ENCODE results near the gene TPSD1.
"Not testable (repeated sequence)": the region's sequence is repeated elsewhere in the genome, so short reads cannot be mapped to it uniquely, and the experiment has no call there.

TPSD1 gene

DNA sequence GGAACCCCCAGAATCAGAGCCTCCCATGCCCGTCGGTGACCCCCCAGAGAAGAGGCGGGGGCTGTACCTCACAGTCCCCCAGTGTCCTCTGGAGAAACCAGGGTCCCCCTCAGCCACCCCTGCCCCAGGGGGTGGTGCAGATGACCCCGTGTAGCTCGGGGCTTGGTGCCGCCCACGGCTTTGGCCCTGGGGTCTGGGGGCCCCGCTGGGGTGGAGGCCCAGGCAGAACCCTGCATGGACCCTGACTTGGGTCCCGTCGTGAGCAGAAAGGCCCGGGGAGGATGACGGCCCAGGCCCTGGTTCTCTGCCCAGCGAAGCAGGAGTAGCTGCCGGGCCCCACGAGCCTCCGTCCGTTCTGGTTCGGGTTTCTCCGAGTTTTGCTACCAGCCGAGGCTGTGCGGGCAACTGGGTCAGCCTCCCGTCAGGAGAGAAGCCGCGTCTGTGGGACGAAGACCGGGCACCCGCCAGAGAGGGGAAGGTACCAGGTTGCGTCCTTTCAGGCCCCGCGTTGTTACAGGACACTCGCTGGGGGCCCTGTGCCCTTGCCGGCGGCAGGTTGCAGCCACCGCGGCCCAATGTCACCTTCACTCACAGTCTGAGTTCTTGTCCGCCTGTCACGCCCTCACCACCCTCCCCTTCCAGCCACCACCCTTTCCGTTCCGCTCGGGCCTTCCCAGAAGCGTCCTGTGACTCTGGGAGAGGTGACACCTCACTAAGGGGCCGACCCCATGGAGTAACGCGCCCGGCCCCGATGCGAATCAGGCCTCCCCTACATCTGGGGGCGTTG is 34.8 kb upstream of the TPSD1 start:
- no peak for DNase-seq (ENCODE audit: low read depth in 2 of 2)

DNA sequence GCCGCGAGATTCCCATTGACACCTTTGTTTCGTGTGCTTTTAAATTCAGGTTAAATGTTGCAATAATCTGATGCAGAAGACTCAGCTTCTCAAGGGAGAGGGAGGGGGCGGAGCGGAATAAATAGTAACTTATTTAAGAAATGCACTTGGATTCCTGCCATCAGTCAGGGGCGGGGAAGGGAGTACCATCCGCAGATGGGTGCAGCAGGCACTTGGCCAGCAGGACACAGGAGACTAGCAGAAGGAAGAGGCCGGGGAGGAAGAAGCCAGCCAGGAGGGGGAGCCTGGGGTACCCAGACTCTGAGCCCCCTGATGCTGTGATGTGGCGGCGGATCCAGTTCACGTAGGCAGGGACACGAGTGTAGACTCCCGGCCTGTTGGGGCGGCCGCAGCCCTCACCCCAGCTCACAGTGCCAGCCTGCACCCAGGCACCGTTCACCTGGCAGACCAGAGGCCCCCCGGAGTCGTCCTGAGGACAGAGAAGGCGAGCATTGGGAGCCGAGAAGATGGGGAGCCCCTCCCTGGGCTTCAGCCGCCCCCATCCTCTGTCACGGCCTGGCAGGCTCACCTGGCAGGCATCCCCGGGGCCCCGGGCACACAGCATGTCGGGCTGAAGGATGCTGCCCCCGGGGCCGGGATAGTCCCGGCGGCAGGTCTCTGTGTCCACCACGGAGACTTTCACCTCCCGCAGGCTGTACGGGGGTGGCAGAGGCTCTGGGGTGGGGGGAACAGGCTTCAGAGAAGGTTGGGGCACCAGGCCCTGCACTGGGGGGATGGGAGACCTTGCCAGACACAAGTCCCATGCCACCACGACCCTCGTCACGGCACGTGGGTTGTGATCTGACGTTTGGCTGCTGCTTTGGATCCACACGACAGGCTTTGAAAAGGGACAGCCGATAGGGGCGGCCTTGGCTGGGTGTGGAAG is 34.0 kb upstream of the TPSD1 start:
- no peak for DNase-seq (ENCODE audit: low read depth in 2 of 2)

DNA sequence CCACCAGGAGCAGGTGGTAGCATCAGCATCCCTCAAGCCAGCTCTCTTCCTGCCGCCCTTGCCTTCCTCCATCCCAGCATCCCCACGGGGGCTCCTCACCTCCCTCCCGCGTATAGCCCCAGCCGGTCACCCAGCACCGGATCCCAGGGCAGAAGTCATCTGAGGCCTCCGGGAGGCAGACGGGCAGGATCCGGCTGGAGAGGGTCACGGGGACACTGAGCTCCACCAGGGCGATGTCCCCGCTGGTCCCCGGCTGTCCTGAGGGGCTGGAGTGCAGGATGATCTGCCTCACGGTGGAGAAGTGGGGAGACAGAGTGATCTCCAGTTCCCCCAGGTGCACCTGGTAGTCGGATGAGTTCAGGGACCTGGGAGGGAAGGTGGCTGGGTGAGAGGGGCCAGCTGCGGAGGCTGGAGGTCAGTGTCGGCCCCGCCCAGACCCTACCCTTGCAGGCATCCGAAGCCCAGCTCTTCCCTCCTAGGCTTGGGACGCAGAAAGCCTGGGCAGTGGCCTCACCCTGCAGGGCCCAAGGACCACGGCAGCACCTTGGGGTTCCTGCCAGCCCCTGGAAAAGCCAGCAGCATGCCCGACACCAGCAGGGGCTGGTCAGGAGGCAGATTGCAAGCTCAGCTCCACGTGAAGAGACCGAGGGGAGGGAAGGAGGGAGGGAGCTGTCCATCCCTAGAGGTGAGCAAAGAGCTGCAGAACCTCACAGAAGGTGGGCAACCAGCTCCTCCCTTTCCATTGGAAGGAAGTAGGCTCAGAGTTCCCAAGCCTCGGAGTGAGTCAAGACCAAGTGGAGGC is 33.1 kb upstream of the TPSD1 start:
- DNase-seq (ENCODE audit: low read depth in 2 of 2) = no peak

DNA sequence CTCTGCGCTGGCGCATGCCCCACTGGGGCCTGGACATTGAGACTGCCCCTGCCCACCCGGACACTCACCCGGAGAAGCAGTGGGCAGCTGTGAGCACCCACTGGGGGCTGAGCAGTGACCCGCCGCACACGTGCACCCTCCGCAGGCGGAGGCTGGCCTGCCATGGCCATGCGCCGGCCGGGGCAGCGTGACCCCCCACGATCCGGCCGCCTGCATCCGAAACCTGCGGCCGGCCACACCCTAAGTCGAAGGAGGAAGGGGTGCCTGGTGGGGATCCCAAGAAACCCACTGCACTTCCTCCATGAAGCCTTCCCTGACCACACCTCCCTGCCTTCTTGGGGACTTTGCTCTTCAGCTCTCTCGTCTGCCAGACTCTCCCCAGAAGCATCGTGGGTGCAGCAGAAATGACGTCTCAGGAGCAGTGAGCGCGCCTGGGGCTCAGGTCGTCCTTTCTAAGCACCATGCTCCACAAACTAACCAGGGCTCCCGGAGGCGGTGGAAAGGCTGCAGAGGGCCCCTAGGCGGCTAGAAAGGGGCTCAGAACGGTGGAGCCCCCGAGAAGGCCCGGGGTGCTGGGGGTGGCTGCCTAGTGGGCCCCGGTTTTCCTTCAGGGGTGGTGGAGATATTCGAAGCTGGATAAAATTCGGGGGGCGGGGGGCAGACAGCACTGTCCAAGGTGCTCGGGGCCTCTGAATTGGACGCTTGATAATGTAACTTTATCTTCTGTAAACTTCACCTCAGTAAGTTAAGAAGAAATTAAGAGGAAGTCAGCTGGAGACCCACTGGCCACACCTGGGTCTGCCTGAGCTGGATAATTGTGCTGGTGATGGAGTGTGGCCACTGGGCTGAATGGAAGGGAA is 32.3 kb upstream of the TPSD1 start:
- DNase-seq (ENCODE audit: low read depth in 2 of 2) = no peak

DNA sequence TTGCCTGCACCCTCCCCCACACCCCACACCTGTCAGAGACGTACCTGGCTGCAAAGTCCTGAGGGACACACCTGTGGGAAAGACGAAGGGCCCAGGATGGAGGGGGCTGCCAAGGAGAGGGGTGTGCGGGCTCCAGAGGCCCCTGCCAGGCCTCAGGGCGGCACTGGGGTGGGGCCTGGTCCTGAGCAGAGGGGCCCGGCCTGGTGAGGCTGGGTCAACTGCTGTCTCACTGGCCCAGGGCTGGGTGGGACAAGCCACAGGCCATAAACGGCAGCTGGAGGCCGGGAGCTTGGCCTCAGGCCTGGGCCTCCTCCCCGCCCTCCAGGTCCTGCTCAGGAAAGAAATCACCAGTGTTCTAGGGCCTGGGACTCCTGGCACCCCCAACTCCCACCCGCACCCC is 31.3 kb upstream of the TPSD1 start:
- no peak for DNase-seq (ENCODE audit: low read depth in 2 of 2)

DNA sequence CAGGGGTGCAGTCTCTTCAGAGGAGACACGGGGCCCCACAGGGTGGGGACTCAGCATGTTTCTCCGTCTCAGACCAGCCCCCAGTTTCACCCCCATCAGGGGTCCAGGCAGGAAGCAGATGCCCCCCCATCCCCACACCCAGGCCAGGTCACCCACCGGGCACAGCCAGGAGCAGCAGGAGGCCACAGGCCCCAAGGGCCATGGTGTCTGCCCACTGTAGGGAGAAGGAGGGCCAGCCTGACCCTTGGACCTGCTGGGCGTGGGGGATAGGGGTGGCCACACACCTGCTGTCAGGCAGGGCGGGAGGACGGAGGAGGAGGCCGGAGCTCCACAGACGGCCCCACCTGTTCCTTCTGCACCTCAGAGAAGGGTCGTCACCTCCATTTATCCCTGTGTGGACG is 30.8 kb upstream of the TPSD1 start, which contains the start of gene TPSG1:
Gene TPSG1, minus strand, starts transcription at position 218 of the 401 bp plus-strand sequence. Its CDS starts 16 bp downstream, at position 202.
- DNase-seq (ENCODE audit: low read depth in 2 of 2) = no peak

DNA sequence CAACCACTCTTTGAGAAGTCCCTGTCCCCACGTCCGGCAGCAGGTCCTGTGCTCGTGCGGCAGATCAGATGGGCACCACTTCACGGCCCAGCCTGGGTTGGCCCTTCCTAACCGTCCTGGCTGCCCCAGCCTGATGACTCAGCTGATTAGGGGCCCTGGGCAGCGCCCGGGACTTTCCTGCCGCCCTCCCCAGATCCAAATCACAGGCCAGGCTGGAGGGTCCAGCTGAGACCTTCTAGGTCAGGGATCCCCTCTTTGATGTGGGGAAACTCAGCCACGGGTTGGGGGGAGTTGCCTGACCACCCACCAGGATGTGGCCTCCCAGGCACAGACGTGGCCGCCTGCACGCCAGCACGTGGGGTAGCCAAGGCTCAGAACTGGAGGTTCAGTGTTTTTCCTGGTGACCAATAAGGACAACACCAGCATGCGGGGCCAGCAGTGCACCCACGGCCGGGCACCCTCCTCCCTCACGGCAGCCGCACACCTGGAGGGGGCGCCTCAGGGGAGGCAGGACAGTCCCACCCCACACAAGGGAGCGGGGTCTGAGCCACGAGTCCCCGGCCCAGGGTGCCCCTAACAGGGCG is 30.0 kb upstream of the TPSD1 start:
- not testable (repeated sequence) for DNase-seq (ENCODE audit: low read depth in 2 of 2)

DNA sequence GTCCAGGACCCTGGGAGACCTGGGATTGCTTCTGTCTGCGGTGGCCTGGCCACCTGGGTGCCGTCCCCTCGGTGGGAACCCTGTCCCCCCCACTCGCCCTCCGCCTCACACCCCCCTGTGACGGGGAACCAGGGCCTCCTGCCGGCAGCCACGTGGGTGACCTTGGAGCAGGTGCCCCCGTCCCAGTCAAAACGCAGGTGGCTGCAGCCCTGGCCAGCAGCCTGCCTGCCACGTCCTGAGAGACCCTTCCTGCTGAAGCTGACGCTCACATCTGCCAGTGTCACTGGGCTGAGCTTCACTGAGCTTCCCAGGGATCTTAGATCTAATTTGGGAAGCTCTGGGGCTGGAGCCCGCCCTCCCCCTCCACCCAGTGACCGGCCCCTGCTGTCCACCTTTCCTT is 29.2 kb upstream of the TPSD1 start:
- not testable (repeated sequence) for DNase-seq (ENCODE audit: low read depth in 2 of 2)

DNA sequence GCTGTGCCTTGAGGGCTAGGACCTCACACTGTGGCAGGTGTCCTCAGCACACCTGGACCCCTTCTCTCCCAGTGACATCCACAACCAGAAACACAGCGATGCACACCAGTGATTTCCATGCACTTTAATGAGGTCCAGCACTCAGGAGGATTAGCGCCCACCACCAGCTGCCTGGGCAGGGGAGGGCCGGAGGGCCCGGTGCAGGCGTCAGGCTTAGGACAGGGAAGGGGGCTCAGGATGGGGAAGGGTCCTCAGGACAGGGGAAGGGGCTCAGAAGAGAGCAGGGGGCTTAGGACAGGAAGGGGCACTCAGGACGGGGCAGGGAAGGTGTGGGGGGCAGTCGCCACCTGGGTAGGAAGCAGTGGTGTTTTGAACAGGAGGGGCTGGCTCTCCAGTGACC is 27.6 kb upstream of the TPSD1 start:
- not testable (repeated sequence) for DNase-seq (ENCODE audit: low read depth in 2 of 2)

DNA sequence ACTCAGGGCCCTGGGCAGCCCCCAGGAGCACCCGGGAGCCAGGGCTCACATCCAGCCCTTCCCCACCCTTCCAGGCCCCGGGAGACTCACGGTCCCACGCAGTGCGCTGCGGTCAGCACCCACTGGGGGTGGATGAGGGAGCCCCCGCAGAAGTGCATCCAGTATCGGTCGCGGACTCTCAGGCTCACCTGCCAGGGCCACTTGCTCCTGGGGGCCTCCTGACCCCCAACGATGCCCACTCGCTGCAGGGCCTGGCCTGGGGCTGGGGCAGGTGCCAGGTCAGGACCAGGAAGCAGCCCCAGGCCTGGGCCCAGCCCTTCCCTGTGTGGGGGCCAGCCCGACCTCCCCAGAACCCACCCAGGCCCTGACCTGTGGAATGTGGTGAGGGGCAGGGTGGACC is 26.4 kb upstream of the TPSD1 start:
- not testable (repeated sequence) for DNase-seq (ENCODE audit: low read depth in 2 of 2)

DNA sequence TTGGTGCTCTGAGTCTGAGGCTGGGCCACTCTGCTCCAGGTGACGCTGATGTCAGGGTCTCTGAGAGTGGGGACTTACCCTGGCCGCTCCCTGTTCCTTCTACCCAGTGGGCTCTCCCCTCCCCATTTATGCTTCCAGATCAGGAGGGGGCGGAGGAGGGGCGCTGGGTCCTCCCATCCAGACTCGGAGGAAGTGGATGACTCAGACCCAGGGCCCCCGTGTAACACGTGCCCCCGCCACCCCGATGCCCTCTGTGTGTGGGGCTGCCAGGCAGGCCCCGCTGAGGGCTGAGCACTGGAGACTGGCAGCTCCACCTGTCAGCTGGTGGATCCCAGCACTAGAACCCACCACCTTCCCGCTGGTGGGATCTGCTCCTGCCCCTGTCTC is 25.8 kb upstream of the TPSD1 start, which contains the start of gene TPSB2:
Gene TPSB2, minus strand, starts transcription at position 101 of the 387 bp plus-strand sequence. CDS start 233 bp downstream, outside the sequence.
- not testable (repeated sequence) for DNase-seq (ENCODE audit: low read depth in 2 of 2)

DNA sequence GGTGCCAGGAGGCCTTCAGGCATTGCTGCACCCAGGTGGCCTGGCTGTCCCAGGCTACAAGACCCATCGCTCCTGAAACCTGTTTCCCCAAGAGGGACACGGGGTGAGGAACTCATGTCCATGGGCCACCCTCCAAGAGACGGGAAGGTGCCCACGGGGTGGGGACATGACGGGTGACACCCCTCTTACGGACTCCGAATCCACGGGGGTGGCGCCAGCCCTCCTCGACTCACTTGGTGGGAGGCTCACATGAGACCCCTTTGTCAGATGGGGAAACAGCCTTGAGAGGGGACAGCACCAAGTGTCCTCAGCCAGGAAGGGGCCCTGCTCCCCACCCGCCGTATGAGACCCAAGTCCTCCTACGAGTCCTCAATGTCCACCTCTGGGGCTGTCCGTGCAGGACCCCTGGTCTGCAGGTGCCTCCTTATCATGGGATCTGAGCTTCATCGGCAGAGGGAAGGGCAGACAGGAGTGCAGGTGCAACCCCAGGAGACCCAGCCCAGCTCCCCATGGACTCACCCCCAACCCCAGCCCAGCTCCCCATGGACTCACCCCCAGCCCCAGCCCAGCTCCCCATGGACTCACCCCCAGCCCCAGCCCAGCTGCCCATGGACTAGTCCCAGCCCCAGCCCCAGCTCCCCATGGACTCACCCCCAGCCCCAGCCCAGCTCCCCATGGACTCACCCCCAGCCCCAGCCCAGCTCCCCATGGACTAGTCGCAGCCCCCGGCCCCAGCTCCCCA is 25.2 kb upstream of the TPSD1 start:
- DNase-seq (ENCODE audit: low read depth in 2 of 2) = not testable (repeated sequence)

DNA sequence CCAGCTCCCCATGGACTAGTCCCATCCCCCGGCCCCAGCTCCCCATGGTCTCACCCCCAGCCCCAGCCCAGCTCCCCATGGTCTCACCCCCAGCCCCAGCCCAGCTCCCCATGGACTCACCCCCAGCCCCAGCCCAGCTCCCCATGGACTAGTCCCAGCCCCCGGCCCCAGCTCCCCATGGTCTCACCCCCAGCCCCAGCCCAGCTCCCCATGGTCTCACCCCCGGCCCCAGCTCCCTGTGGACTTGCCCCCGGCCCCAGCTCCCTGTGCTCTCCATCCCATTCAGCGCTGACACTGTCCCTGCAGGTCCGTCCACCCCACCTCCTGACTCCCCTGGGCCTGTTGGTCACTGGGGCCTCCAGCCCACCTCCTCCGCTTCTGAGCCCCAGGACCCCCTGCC is 24.6 kb upstream of the TPSD1 start:
- not testable (repeated sequence) for DNase-seq (ENCODE audit: low read depth in 2 of 2)

DNA sequence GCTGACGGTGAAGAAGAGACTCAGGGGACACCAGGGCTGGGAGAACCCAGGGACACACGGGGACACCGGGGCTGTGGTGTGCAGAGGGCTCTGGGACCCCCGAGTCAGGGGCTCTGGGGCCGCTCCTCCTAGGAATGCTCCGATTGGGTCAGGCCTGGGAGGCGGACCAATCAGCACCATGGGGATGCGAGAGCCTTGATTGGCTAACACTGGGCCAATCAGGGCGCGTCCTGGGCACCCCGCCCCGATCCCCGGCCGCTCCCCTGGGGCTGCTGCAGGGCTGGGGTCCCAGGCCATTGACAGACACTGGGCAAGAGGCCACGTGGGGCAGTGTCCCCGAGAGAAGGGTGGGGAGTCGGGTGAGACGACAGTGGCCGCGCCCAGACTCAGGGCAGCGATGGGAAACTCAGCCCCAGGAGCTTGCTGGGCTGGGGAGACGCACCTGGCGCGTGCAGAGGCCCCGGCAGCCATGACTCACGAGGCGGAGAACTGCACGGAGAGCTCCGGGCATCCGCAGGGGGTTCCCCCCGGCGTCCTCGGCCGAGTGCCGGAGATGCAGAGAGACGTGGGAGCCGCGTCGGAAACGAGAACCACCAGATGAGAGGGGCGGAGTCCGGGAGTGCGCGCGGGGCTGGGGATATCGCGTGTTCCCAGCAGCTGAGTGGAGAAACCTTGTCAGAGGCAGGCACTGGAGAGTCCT is 23.7 kb upstream of the TPSD1 start:
- DNase-seq (ENCODE audit: low read depth in 2 of 2) = not testable (repeated sequence)

DNA sequence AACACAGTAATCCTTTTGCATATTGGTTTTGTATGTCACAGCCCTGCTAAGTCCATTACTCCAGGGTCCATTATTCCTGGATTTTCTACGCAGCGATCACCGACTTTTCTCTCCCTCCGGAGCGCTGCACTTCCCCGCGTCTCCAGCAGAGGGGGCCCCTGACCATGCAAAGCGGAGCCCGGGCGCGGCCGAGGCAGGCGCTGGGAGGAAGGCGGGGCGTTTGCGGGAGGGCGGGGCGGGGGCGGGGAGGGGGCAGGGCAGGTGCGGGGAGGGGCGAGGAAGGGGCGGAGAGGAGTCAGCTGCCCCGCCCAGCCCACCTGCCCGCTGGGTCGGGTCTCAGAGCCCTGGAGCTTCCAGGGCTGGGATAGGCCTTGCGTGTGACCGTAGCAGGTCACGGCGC is 19.2 kb upstream of the TPSD1 start:
- DNase-seq (ENCODE audit: low read depth in 2 of 2) = not testable (repeated sequence)

DNA sequence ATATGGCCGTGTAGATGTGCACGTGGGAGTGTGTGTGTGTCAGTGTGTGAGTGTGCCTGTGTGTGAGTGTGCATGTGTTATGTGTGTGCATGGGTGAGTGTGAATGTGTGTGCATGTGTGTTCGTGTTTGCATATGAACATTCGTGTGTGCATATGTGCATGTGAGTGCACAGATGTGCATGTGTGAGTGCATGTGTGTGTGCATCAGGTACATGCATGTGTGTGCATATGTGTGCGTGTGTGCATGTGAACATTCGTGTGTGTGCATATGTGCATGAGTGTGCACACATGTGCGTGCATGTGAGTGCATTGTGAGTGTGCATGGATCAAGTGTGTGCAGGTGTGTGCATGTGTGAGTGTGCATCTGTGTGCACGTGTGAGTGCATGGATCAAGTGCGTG is 17.9 kb upstream of the TPSD1 start:
- DNase-seq (ENCODE audit: low read depth in 2 of 2) = no peak

DNA sequence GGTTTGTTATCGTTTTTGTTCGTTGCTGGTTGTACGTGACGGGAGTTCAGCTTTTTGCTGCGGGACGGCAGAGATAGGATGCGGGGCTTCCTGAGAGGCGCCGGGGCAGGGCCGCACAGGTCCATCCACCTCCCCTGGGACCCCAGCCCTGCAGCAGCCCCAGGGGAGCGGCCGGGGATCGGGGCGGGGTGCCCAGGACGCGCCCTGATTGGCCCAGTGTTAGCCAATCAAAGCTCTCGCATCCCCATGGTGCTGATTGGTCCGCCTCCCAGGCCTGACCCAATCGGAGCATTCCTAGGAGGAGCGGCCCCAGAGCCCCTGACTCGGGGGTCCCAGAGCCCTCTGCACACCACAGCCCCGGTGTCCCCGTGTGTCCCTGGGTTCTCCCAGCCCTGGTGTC is 17.0 kb upstream of the TPSD1 start:
- DNase-seq (ENCODE audit: low read depth in 2 of 2) = not testable (repeated sequence)

DNA sequence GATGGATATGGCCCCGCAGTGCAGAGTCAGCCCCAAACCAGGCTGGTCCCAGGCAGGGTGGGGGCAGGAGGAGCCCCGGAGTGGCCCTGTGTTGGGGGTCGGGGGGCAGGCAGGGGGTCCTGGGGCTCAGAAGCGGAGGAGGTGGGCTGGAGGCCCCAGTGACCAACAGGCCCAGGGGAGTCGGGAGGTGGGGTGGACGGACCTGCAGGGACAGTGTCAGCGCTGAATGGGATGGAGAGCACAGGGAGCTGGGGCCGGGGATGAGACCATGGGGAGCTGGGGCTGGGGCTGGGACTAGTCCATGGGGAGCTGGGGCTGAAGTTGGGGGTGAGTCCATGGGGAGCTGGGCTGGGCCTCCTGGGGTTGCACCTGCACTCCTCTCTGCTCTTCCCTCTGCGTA is 16.3 kb upstream of the TPSD1 start:
- not testable (repeated sequence) for DNase-seq (ENCODE audit: low read depth in 2 of 2)

DNA sequence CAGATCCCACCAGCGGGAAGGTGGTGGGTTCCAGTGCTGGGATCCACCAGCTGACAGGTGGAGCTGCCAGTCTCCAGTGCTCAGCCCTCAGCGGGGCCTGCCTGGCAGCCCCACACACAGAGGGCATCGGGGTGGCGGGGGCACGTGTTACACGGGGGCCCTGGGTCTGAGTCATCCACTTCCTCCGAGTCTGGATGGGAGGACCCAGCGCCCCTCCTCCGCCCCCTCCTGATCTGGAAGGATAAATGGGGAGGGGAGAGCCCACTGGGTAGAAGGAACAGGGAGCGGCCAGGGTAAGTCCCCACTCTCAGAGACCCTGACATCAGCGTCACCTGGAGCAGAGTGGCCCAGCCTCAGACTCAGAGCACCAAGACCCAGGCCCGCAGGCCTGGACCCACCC is 15.4 kb upstream of the TPSD1 start, which contains the start of gene TPSAB1:
Gene TPSAB1, plus strand, starts transcription at position 270 of the 400 bp plus-strand sequence. CDS start 234 bp downstream, outside the sequence.
- not testable (repeated sequence) for DNase-seq (ENCODE audit: low read depth in 2 of 2)
